K562 (cell line): ENCODE measurements around the gene ALDH3B2. TPM values are rescaled to one million over a fixed set of nuclear protein-coding genes. Genes with fewer than 3 reads are reported as not detected.

Experiments
- CC2D1A ChIP-seq: fragments of 450-650 bp; IDR thresholded peaks from 2 replicates; pipeline ENCODE4 v1.6.1; 2017; ENCODE audit warnings: mild to moderate bottlenecking
- ELF1 ChIP-seq: fragments of 200-800 bp; sonication (Bioruptor generic); IDR thresholded peaks from 2 replicates; pipeline ENCODE4 v1.6.1; 2016; ENCODE audit warnings: missing genetic modification characterization, missing compliant biosample characterization
- KDM5B ChIP-seq: fragments of 200-600 bp; sonication (generic); IDR thresholded peaks from 2 replicates; pipeline ENCODE4 v1.6.1; 2012; ENCODE audit warnings: low read depth, mild to moderate bottlenecking, moderate library complexity, low read length, control low read depth, inconsistent platforms; ENCODE audit not compliant: insufficient replicate concordance
- RAD21 ChIP-seq, 2 experiments: fragments of 250-450 bp in 1 of 2; fragments of 450-650 bp in 1 of 2; sonication (Bioruptor Pico) in 1 of 2; formaldehyde crosslinking in 1 of 2; IDR thresholded peaks in 1 of 2; conservative IDR thresholded peaks in 1 of 2; 2 replicates each; pipeline versions ENCODE4 v1.4.0 to v1.8.0; 2020 to 2022; ENCODE audit warnings: mild to moderate bottlenecking in 2 of 2, moderate library complexity in 1 of 2
- RAD51 ChIP-seq: fragments of 450-650 bp; IDR thresholded peaks from 2 replicates; pipeline ENCODE4 v1.7.1; 2016; ENCODE audit warnings: low read depth, mild to moderate bottlenecking, borderline replicate concordance
- SAP30 ChIP-seq: fragments of 200-600 bp; sonication (generic); IDR thresholded peaks from 2 replicates; pipeline ENCODE4 v1.6.1; 2012; ENCODE audit warnings: borderline replicate concordance, low read depth, mild to moderate bottlenecking, moderate library complexity, low read length, control low read depth, inconsistent platforms; ENCODE audit not compliant: insufficient read depth, poor library complexity, severe bottlenecking
- SPI1 ChIP-seq: IDR thresholded peaks from 2 replicates; pipeline ENCODE4 v1.6.1; 2011; ENCODE audit warnings: low read depth, low read length, control low read depth, borderline replicate concordance
- STAG1 ChIP-seq: sonication (generic); formaldehyde crosslinking; IDR thresholded peaks from 2 replicates; pipeline ENCODE4 v1.5.0; 2020; ENCODE audit warnings: missing genetic modification reagents, borderline replicate concordance
- SUPT5H ChIP-seq: fragments of 450-650 bp; IDR thresholded peaks from 2 replicates; pipeline ENCODE4 v1.6.1; 2016
- TEAD1 ChIP-seq, 2 experiments: fragments of 450-650 bp in 1 of 2; sonication (generic) in 1 of 2; formaldehyde crosslinking; IDR thresholded peaks; 2 replicates each; pipeline versions ENCODE4 v1.4.0 to v1.8.0; 2020 to 2022; ENCODE audit warnings: mild to moderate bottlenecking in 2 of 2, missing genetic modification reagents in 1 of 2
- TFAP4 ChIP-seq: sonication (generic); formaldehyde crosslinking; IDR thresholded peaks from 2 replicates; pipeline ENCODE4 v1.8.0; 2022; ENCODE audit warnings: missing genetic modification reagents, mild to moderate bottlenecking, moderate library complexity, borderline replicate concordance
- TSHZ1 ChIP-seq: fragments of 250-450 bp; sonication (Bioruptor Pico); IDR thresholded peaks from 2 replicates; pipeline ENCODE4 v1.4.0; 2020; ENCODE audit warnings: mild to moderate bottlenecking, moderate library complexity
- VEZF1 ChIP-seq: fragments of 200-800 bp; sonication (Bioruptor generic); IDR thresholded peaks from 2 replicates; pipeline ENCODE4 v1.6.1; 2017; ENCODE audit warnings: missing genetic modification characterization, missing compliant biosample characterization
- ZBTB7A ChIP-seq: IDR thresholded peaks from 2 replicates; pipeline ENCODE4 v1.6.1; 2011; ENCODE audit warnings: low read depth, mild to moderate bottlenecking, low read length, moderate library complexity, borderline replicate concordance; ENCODE audit not compliant: control insufficient read depth
- ZNF143 ChIP-seq: sonication (generic); formaldehyde crosslinking; IDR thresholded peaks from 2 replicates; pipeline ENCODE4 v1.9.0; 2022; ENCODE audit warnings: mild to moderate bottlenecking, missing genetic modification reagents
- ZNF232 ChIP-seq: sonication (generic); formaldehyde crosslinking; IDR thresholded peaks from 2 replicates; pipeline ENCODE4 v1.8.0; 2022; ENCODE audit warnings: mild to moderate bottlenecking, missing genetic modification reagents
- ZSCAN32 ChIP-seq: fragments of 450-650 bp; formaldehyde crosslinking; IDR thresholded peaks from 2 replicates; pipeline ENCODE4 v1.4.0; 2020; ENCODE audit warnings: mild to moderate bottlenecking, moderate library complexity
- polyA plus RNA-seq, 8 experiments: library from polyadenylated mRNA; depleted of rRNA in 4 of 8; stranded (reverse) in 5 of 8; unstranded in 3 of 8; fragments of >200 nt; fragmentation: Nextera tagmentation in 2 of 8; fragmentation: Illumina TruSeq in 1 of 8; extraction: Ambion mirVana in 2 of 8; extraction: Trizol in 1 of 8; gene quantifications; 2 replicates each; pipeline versions ENCODE4 v1.2.1 to v1.2.3, GENCODE V29; 2011 to 2014; ENCODE audit warnings: inconsistent platforms in 1 of 8, missing spikeins in 1 of 8
- total RNA-seq, 7 experiments: library from RNA; depleted of rRNA in 6 of 7; stranded (reverse); fragments of >200 nt in 6 of 7; fragmentation: Illumina TruSeq in 2 of 7; extraction: Trizol in 2 of 7; gene quantifications; 2 replicates each; pipeline versions ENCODE4 v1.2.1 to v1.2.3, GENCODE V29; 2011 to 2021; ENCODE audit warnings: low replicate concordance in 1 of 7
- TF ChIP-seq, protein P1 (sequence below), 2 experiments: fragments of 450-650 bp; IDR thresholded peaks; 2 replicates each; pipeline ENCODE4 v1.6.1; 2016

The ALDH3B2 gene
- total and polyA plus RNA-seq, 9 of the 15 experiments (the other 6 are each of a cell fraction or from before 2014, with no cell fraction given): not detected

DNA sequence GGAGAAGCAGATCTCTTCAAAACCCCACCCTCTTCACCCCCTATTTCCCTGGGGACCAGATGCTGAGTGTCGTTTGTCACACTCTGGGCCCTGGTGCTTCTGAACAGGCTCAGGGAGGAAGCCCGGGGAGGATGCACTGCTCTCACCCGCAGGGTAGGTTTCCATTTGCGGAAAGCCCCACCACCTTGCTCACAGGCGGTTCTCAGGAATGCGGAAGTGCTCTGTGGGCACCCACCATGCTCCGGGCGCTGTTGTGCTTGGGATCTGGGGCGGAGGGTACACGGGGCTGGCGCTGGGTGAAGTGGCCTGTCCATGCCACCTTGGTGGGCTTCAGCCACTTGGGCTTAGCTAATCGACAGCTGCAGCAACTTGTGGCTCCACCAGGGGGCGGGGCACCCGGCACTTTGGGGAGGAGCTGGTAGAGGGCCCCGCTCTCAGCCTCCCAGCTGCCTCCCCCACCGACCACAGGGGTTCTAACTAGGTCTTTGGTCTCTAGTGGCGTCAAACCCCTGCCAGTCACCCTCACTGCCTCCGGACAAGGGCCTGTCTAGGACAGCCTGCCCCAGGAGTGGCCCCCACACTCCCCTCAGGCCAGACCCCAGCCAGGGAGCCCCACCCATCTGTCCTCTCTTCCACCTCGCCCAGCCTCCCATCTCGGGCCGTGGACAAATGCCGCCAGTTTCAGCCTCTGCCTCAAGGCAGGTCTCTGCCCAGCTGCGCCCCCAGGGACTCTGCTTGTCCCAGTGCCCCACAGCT is 60.3 kb downstream of the ALDH3B2 start (continued):
- TF ChIP-seq SAP30: peak; percentile 26
- peak; percentile 79 to 86; a peak in 2 of 4 replicates for TF ChIP-seq TEAD1 (CRISPR knock-in tag; IDR thresholded peaks at IDR 0.05)
- peak; percentile 74 for TF ChIP-seq ELF1
- peak; percentile 56; the same call in 1 of the 2 replicates for TF ChIP-seq ZBTB7A
- peak; percentile 49; the same call in 1 of the 2 replicates for TF ChIP-seq TFAP4 (CRISPR knock-in tag)
- TF ChIP-seq SPI1: peak; percentile 80; the same call in 1 of the 2 replicates
- peak; percentile 47; the same call in 1 of the 2 replicates for TF ChIP-seq VEZF1
- TF ChIP-seq STAG1: 0 out of 2 replicates have a peak, but pooled peaks have one; percentile 23
- no peak for TF ChIP-seq TSHZ1
- peak; percentile 20 for TF ChIP-seq KDM5B
- TF ChIP-seq RAD51: no peak
- peak; percentile 25; the same call in 1 of the 2 replicates for TF ChIP-seq ZNF143
- TF ChIP-seq CC2D1A: no peak
- TF ChIP-seq ZSCAN32 (CRISPR knock-in tag): no peak
- TF ChIP-seq RAD21 (CRISPR knock-in tag; conservative IDR thresholded peaks at IDR 0.05 in 1 of 2, IDR thresholded peaks at IDR 0.05 in 1 of 2): peak in 1 of 2 experiments; percentile 41; a peak in 2 of 4 replicates
- TF ChIP-seq, protein P1, sequence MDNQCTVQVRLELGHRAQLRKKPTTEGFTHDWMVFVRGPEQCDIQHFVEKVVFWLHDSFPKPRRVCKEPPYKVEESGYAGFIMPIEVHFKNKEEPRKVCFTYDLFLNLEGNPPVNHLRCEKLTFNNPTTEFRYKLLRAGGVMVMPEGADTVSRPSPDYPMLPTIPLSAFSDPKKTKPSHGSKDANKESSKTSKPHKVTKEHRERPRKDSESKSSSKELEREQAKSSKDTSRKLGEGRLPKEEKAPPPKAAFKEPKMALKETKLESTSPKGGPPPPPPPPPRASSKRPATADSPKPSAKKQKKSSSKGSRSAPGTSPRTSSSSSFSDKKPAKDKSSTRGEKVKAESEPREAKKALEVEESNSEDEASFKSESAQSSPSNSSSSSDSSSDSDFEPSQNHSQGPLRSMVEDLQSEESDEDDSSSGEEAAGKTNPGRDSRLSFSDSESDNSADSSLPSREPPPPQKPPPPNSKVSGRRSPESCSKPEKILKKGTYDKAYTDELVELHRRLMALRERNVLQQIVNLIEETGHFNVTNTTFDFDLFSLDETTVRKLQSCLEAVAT (IDR thresholded peaks at IDR 0.05): peak in 1 of 2 experiments; percentile 48; a peak in 1 of 4 replicates
- 0 out of 2 replicates have a peak, but pooled peaks have one; percentile 29 for TF ChIP-seq SUPT5H
- TF ChIP-seq ZNF232 (CRISPR knock-in tag): no peak
